Mesodermal cell (in vitro differentiated cells): Measurements from ENCODE around the gene GPRC5B. TPM values are rescaled to one million over a fixed set of nuclear protein-coding genes. Genes with fewer than 3 reads are reported as not detected.

Source experiments
- H3K27ac ChIP-seq: 2 replicates; pipeline ENCODE4 v1.7.0; 2013; ENCODE audit warnings: mild to moderate bottlenecking, low read depth, low read length, moderate library complexity; ENCODE audit not compliant: severe bottlenecking
- H3K36me3 ChIP-seq: 2 replicates; pipeline ENCODE4 v1.7.1; 2013; ENCODE audit warnings: mild to moderate bottlenecking, low read length, moderate library complexity; ENCODE audit not compliant: control insufficient read depth, insufficient read depth
- H3K4me1 ChIP-seq: one replicate; pipeline ENCODE4 v1.7.1; 2013; ENCODE audit warnings: mild to moderate bottlenecking, low read length; ENCODE audit not compliant: insufficient read depth, control insufficient read depth, poor library complexity, severe bottlenecking
- H3K4me3 ChIP-seq: 2 replicates; pipeline ENCODE4 v1.7.0; 2013; ENCODE audit warnings: low read length, control low read depth, mild to moderate bottlenecking; ENCODE audit not compliant: insufficient read depth, poor library complexity, severe bottlenecking; ENCODE audit errors: extremely low read depth
- H3K9me3 ChIP-seq: 2 replicates; pipeline ENCODE4 v1.7.1; 2013; ENCODE audit warnings: mild to moderate bottlenecking, low read length, moderate library complexity; ENCODE audit not compliant: control insufficient read depth
- WGBS, 2 experiments: methylation state at CpG; one replicate each; pipeline ENCODE4 v1.1.5; 2013; ENCODE audit warnings: missing lambda C conversion rate in 2 of 2; ENCODE audit not compliant: insufficient coverage in 2 of 2; 5-methylcytosine and 5-hydroxymethylcytosine counted together
- polyA plus RNA-seq, 2 experiments: library from polyadenylated mRNA; stranded (reverse); fragments of 50-300 nt; gene quantifications; one replicate each; pipeline ENCODE4 v1.2.3, GENCODE V29; 2013

Gene GPRC5B, protein sequence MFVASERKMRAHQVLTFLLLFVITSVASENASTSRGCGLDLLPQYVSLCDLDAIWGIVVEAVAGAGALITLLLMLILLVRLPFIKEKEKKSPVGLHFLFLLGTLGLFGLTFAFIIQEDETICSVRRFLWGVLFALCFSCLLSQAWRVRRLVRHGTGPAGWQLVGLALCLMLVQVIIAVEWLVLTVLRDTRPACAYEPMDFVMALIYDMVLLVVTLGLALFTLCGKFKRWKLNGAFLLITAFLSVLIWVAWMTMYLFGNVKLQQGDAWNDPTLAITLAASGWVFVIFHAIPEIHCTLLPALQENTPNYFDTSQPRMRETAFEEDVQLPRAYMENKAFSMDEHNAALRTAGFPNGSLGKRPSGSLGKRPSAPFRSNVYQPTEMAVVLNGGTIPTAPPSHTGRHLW
- polyA plus RNA-seq (2013, experiment 1 of 2) = 23.8 TPM
- polyA plus RNA-seq (2013, experiment 2 of 2) = 16.4 TPM

DNA sequence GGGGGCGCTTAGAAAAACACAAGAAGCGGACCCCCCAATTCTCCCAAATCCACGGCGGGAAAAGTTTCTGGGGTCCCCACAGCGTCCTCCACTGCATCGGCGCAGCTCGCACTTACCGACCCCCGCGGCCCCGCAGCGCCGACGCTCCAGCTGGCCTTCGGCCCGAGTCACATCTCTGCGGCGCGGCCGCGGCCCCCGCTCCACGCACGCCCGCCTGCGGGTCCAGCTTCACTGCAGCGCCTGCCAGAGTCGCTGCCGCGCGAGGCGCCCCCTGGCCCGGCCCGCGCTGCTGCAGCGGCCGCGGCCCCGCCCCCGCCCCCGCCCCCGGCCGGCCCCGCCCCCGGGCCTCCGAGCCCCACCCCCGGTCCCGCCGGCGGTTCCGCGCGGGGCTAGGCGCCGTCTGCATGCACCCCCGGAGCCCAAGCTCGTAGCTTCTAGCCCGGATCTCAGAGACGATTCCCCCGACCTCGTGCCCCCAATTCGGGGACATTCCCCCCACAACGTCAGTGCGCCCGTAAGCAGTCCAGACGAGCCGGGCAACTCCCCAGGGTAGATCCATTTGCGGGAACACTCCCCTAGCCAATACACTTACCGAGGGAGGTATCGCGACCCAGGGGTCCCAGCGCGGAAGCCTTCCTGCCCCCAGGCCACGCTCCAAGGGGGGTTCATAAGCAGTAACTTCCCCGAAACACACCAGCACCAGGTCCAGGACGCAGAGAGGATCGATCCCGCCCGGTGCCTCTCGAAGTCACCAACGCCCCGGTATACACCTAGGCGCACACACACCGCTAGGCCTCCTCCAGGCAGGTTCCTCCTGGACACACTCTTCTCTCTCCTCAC lies at the start of gene GPRC5B:
Gene GPRC5B, minus strand, starts transcription at position 238 of the 840 bp plus-strand sequence. CDS start 12,003 bp downstream, outside the sequence.
- Histone ChIP-seq H3K36me3 (no peaks in the 10 kb centered on the region), H3K27ac (no peak within 1 kb of the TSS), H3K4me3 (peak within 1 kb of the TSS; percentile 59), H3K9me3 (no peaks in the 10 kb centered on the region), H3K4me1 (peaks cover 3% of the 10 kb centered on the region)
- WGBS, 2 experiments = 29 to 36% methylated on average over 30 to 35 of the region's 85 CpGs

DNA sequence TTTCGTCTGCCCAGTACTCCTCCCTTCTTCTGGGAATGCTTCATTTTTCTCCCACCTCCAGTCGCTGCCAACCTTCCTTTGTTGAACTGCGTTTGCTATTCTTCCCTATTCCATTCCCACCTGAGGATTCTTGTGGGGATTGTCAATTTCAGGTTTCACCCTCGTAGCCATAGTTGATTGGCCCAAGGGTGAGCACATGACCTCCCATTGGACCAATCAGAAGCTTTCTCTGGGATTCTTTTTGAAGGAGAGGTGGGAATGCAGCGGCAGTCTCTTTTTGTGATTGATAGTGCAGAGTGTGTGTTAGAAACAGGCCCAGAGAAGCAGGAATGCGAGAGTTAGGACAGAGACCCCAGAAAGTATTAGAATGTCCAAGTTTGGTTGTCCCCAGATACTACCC lies 49.1 kb upstream of the GPRC5B start:
- WGBS, 2 experiments = 89 to 93% methylated on average over 2 to 6 of the region's 6 CpGs
- Histone ChIP-seq H3K4me3 (no peak overlapping the region), H3K27ac (no peak overlapping the region), H3K9me3 (no peaks in the 10 kb centered on the region), H3K4me1 (no peaks in the 10 kb centered on the region), H3K36me3 (no peaks in the 10 kb centered on the region)

DNA sequence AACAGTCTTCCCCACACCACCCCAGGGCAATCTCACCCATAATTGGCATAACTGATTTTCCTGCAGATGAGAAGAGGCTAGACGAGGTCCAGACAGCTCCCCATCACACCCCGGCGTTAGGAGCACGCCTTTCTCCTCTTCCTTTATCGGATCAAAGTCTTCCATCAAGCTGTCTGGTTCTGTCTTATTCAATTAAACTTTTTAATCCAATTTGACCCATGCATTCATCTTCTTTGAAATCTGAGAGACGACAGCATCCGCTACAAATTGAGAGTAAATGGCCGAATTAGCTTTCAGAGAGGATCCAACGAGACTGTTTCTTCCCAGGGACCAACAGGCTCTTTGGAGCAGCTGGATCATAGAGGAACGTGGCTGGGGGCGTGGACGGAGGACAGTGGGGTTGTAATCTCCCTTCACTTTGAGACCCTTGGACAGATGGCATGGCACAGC lies 44.4 kb upstream of the GPRC5B start:
- H3K9me3 ChIP-seq = no peaks in the 10 kb centered on the region
- 89 to 92% methylated on average over 12 of the region's 12 CpGs for WGBS, 2 experiments
- peaks cover 7% of the 10 kb centered on the region for H3K4me1 ChIP-seq
- H3K36me3 ChIP-seq = no peaks in the 10 kb centered on the region
- H3K27ac ChIP-seq = no peak overlapping the region
- H3K4me3 ChIP-seq = no peak overlapping the region

DNA sequence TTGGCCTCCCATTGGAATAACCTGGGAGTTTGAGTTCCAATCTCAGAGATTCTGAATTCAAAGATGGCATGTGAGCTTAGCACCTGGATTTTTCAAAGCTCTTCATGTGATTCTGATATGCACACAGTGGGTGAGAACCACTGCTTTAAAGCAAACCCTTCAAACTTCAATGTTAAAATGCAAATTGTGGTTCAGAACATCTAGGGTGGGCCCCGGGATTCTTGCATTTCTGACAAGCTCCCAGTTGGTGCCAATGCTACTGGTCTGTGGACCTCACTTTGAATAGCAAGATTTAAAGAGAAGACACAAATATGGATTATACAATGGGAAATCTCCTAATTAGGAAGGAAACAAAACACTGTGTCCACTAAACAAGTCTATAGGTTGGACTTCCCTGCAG lies 43.8 kb upstream of the GPRC5B start:
- H3K9me3 ChIP-seq = no peaks in the 10 kb centered on the region
- no peak overlapping the region for H3K27ac ChIP-seq
- H3K36me3 ChIP-seq = no peaks in the 10 kb centered on the region
- H3K4me1 ChIP-seq = peaks cover 7% of the 10 kb centered on the region
- WGBS, 2 experiments = 80% methylated on average over 1 of the region's 1 CpG; no CpG with 5 or more reads in 1 of the 2 experiments
- no peak overlapping the region for H3K4me3 ChIP-seq

DNA sequence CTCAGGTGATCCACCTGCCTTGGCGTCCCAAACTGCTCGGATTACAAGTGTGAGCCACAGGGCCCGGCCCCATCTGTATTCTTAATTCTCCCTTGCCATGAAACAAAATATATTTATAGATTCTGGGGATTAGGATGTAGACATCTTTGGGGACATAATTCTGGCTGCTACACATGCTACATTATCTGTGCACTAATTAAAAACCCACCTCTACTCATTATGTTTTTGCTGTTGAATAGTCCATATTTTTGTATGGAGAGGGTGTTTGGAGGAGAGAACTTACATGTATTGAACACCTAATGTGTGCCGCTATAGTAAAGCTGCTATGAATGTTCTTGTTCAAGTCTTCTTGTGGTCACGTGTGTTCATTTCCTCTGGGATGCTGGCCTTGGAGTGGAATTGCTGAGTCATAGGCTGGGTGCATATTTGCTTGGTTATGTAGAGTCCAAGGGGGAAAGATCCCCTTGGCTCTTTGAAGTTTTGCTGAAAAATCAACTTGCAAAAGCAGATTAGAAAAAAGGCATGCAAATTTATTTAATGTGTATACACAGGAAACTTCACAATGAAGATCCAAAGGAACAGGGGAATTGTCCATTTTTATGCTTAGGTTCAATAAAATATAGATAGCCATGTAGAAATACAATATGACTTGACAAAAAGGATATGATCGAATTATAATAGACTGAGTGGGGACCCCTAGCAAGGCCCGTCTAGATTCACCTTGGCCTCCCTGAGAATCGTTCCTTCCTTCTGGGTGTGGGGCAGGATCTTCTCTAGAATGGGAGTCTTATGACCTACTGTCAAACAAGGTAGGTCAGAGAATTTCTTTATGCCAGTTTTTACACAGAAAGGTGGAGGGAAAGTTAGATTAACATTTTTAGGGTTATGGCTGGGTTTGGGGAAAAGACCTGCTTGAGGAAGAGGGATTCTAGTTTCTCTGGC lies 42.1 kb upstream of the GPRC5B start:
- H3K9me3 ChIP-seq = no peaks in the 10 kb centered on the region
- H3K4me1 ChIP-seq = peaks cover 7% of the 10 kb centered on the region
- H3K4me3 ChIP-seq = no peak overlapping the region
- peak overlapping the region; percentile 43 for H3K27ac ChIP-seq
- H3K36me3 ChIP-seq = no peaks in the 10 kb centered on the region
- 87% methylated on average over 4 to 6 of the region's 8 CpGs for WGBS, 2 experiments

DNA sequence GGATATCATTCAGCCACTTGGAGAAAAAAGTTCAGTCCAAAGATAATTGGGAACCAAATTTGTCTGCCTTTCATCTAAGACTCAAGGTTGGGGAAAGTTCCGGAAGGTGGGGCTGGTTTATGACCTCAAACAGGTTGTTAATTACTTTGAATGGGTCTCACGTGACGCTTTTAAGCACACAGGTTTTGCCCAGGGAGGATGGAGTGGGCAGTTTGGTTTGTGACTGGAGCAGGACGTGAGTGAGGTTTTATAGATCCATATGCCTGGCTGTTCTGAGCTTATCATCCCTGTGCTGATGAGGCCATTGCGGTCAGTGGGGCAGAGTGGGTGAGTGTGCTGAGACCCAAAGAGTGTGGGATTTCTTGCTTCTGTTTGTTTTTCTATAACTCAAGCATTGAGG lies 38.7 kb upstream of the GPRC5B start:
- peaks cover 7% of the 10 kb centered on the region for H3K4me1 ChIP-seq
- no peak overlapping the region for H3K4me3 ChIP-seq
- H3K27ac ChIP-seq = no peak overlapping the region
- WGBS, 2 experiments = 91 to 97% methylated on average over 4 to 5 of the region's 5 CpGs
- H3K36me3 ChIP-seq = no peaks in the 10 kb centered on the region
- H3K9me3 ChIP-seq = no peaks in the 10 kb centered on the region

DNA sequence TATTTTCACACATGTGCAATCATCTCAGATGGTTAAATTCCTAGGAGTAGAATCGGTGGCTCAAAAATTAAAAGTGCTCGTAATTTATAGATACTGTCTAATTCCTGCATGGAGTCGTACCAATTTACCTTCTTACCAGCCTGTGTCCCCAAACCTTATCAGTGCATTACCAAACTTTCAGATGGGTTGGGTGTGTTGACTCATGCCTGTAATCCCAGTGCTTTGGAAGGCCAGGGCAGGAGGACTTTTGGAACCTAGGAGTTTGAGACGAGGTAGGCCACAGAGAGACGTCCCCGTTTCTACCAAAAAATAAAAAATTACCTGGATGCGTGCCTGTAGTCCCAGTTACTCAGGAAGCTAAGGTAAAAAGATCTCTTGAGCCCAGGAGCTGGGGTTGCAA lies 34.5 kb upstream of the GPRC5B start:
- Histone ChIP-seq H3K27ac (no peak overlapping the region), H3K4me3 (no peak overlapping the region), H3K36me3 (no peaks in the 10 kb centered on the region), H3K4me1 (no peaks in the 10 kb centered on the region), H3K9me3 (no peaks in the 10 kb centered on the region)
- 86 to 90% methylated on average over 1 to 6 of the region's 7 CpGs for WGBS, 2 experiments

DNA sequence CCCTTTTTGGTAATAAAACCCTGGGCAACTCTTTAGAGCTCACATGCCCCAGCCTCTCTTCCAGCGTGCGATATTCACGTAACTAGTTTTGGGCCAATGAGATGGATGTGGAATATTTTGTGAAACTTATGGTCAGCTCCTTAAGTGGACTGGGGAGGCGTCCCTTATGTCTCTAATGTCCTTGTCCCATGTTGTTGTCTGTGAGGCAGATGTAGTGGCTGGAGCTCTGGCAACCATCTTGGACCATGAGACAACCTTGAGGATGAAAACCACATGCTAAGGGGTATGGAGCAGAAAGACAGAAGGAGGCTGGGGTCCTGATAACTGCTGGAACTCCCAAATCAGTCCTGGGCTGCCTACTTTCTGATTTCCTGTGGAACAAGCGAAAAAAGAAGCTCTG lies 31.4 kb upstream of the GPRC5B start:
- H3K9me3 ChIP-seq = no peaks in the 10 kb centered on the region
- no peak overlapping the region for H3K4me3 ChIP-seq
- H3K27ac ChIP-seq = no peak overlapping the region
- WGBS, 2 experiments = 95 to 100% methylated on average over 3 of the region's 5 CpGs
- no peaks in the 10 kb centered on the region for H3K36me3 ChIP-seq
- peaks cover 4% of the 10 kb centered on the region for H3K4me1 ChIP-seq

DNA sequence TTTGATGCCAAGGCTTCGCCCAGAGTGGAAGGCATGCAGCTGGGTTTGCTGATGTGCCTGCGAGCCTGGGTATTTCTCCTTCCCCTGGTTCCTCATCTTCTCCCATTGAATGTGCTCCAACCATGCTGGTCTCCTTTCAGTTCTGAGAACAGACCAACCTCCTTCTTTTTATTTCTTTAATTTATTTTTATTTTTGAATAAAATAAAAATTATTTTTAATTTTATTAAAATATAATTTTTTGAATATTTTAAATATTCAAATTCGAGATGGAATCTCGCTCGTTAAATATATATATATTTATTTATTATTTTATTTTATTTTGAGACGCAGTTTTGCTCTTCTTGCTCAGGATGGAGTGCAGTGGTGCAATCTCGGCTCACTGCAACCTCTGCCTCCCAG lies 30.2 kb upstream of the GPRC5B start:
- H3K9me3 ChIP-seq = no peaks in the 10 kb centered on the region
- no peak overlapping the region for H3K27ac ChIP-seq
- WGBS, 2 experiments = 82% methylated on average over 2 of the region's 7 CpGs; no CpG with 5 or more reads in 1 of the 2 experiments
- H3K4me3 ChIP-seq = no peak overlapping the region
- no peaks in the 10 kb centered on the region for H3K36me3 ChIP-seq
- peaks cover 4% of the 10 kb centered on the region for H3K4me1 ChIP-seq

DNA sequence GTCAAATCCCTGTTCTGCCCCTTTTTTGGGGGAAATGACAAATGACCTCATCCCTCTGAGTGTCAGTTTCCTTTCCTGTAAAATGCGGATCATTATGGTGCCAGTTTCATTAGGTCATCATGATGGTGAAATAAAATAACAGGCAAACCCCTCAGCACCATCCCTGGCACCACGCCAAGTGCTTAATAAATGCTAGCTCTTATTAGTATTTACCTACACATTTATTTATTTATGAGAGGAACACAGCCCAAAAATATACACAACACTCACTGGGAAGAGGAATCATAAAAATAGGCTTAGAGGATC lies 28.6 kb upstream of the GPRC5B start:
- Histone ChIP-seq H3K9me3 (no peaks in the 10 kb centered on the region), H3K27ac (peak overlapping the region; percentile 36), H3K4me1 (peaks cover 4% of the 10 kb centered on the region), H3K4me3 (no peak overlapping the region), H3K36me3 (no peaks in the 10 kb centered on the region)
- no CpG with 5 or more reads among the region's 2 CpGs for WGBS, 2 experiments
